Skin of body (tissue), 2 donors: Measurements from ENCODE around the gene ENO3. TPM values are rescaled to one million over a fixed set of nuclear protein-coding genes. Genes with fewer than 3 reads are reported as not detected.

Experiments
- small RNA-seq: library from RNA; depleted of rRNA; stranded (forward); fragments of <200 nt; gene quantifications from one replicate; pipeline ENCODE3, GENCODE V24; 2014; ENCODE audit warnings: low replicate concordance
- total RNA-seq: library from RNA; depleted of rRNA; stranded (reverse); fragments of >200 nt; gene quantifications from one replicate; pipeline ENCODE4 v1.2.3, GENCODE V29; 2014

ENO3 gene
- total RNA-seq, 1 donor from 2014 or later = 378 TPM

Small RNAs within 50 kb of the gene (small RNA-seq; reads per million reads assigned to genes)
- not detected for gene MIR6864
- gene MIR6865 = not detected

Other genes with a start within 250 kb of the ENO3 start
- 20.4 TPM for gene PELP1, start 247.0 kb upstream of the ENO3 start, total RNA-seq
- gene ARRB2, start 240.5 kb upstream of the ENO3 start, total RNA-seq = 13.0 TPM
- 8.7 TPM for gene MED11, start 219.7 kb upstream of the ENO3 start, total RNA-seq
- 0.89 TPM for gene ZMYND15, start 211.3 kb upstream of the ENO3 start, total RNA-seq
- gene CXCL16, start 211.2 kb upstream of the ENO3 start, total RNA-seq = 6.5 TPM
- not detected for gene TM4SF5, start 179.2 kb upstream of the ENO3 start, total RNA-seq
- 1.6 TPM for gene VMO1, start 164.8 kb upstream of the ENO3 start, total RNA-seq
- not detected for gene GLTPD2, start 162.2 kb upstream of the ENO3 start, total RNA-seq
- 78.3 TPM for gene PSMB6, start 155.0 kb upstream of the ENO3 start, total RNA-seq
- gene PLD2, start 144.0 kb upstream of the ENO3 start, total RNA-seq = 24.5 TPM
- 40.9 TPM for gene MINK1, start 117.8 kb upstream of the ENO3 start, total RNA-seq
- 6.0 TPM for gene C17orf107, start 51.6 kb upstream of the ENO3 start, total RNA-seq
- gene CHRNE, start 48.0 kb upstream of the ENO3 start, total RNA-seq = 0.69 TPM
- 0.10 TPM for gene GP1BA, start 18.8 kb upstream of the ENO3 start, total RNA-seq
- 34.2 TPM for gene SLC25A11, start 11.1 kb upstream of the ENO3 start, total RNA-seq
- 20.6 TPM for gene RNF167, start 10.9 kb upstream of the ENO3 start, total RNA-seq
- 160 TPM for gene PFN1, start 2.6 kb upstream of the ENO3 start, total RNA-seq
- 40.7 TPM for gene SPAG7, start 16.7 kb downstream of the ENO3 start, total RNA-seq
- 17.8 TPM for gene CAMTA2, start 36.6 kb downstream of the ENO3 start, total RNA-seq
- 0.20 TPM for gene INCA1, start 46.4 kb downstream of the ENO3 start, total RNA-seq
- 29.1 TPM for gene KIF1C, start 46.8 kb downstream of the ENO3 start, total RNA-seq
- 0.59 TPM for gene SLC52A1, start 84.3 kb downstream of the ENO3 start, total RNA-seq
- 3.1 TPM for gene ZFP3, start 127.3 kb downstream of the ENO3 start, total RNA-seq
- 7.3 TPM for gene ZNF232, start 160.8 kb downstream of the ENO3 start, total RNA-seq
- 0.20 TPM for gene USP6, start 164.9 kb downstream of the ENO3 start, total RNA-seq
- gene ZNF594, start 240.7 kb downstream of the ENO3 start, total RNA-seq = 10.2 TPM